GM12878 (cell line): ENCODE data around the gene EXOC8. TPM values are rescaled to one million over a fixed set of nuclear protein-coding genes. Genes with fewer than 3 reads are reported as not detected.
A peak's percentile ranks its signal among the peaks of the same experiment; 100 is the strongest.

ENCODE experiments used
- ATAC-seq: fragments of 200-7000 bp; cut with Tn5 transposase; 3 replicates; pipeline ENCODE4 v1.9.1; 2020; ENCODE audit warnings: mild to moderate bottlenecking, moderate library complexity
- BruUV-seq: library from RNA; stranded (reverse); fragments of 400-500 nt; replicated peaks from 2 replicates; lab custom pipeline; 2021; lab: Mats Ljungman, UMichigan
- CTCF ChIA-PET: fragments of 300-600 bp; sonication (Branson Sonifier 250); formaldehyde crosslinking; extraction: SDS; loops from one replicate; lab custom pipeline; 2021; ENCODE audit warnings: inconsistent platforms; lab: Yijun Ruan, JAX
- POLR2A ChIA-PET: fragments of 350-600 bp; formaldehyde crosslinking; extraction: SDS; loops from one replicate; lab custom pipeline; 2021; ENCODE audit warnings: inconsistent platforms; lab: Charles Lee
- RAD21 ChIA-PET: fragments of 300-600 bp; sonication (Branson Sonifier 250); formaldehyde crosslinking; loops from one replicate; lab custom pipeline; 2023; ENCODE audit warnings: antibody characterized with exemption; ENCODE audit not compliant: unreplicated experiment; lab: Charles Lee
- SMC1A ChIA-PET: fragments of 300-600 bp; sonication (Branson Sonifier 250); formaldehyde crosslinking; loops from one replicate; lab custom pipeline; 2023; ENCODE audit not compliant: unreplicated experiment, uncharacterized antibody; lab: Charles Lee
- DNase-seq: peaks from one replicate; pipeline ENCODE4 v3.0.0-alpha.2; 2011; ENCODE audit warnings: low read depth, low spot score
- FAIRE-seq: peaks from 3 replicates; lab custom pipeline; 2011; peaks lifted over from hg19 to GRCh38; lab: Jason Lieb, UNC
- H2AFZ ChIP-seq: 2 replicates; pipeline ENCODE4 v1.6.0; 2011; ENCODE audit warnings: low read depth, low read length, control low read depth; ENCODE audit not compliant: control insufficient read depth
- H3K27ac ChIP-seq: 2 replicates; pipeline ENCODE4 v1.5.1; 2011; ENCODE audit warnings: control low read depth; ENCODE audit not compliant: control insufficient read depth, insufficient read depth
- H3K27me3 ChIP-seq, 2 experiments: replicated peaks in 1 of 2; 2 replicates each; pipeline versions ENCODE4 v1.6.0 to v1.6.1; 2011; ENCODE audit warnings: low read length in 1 of 2; ENCODE audit not compliant: control insufficient read depth in 2 of 2, insufficient read depth in 2 of 2
- H3K36me3 ChIP-seq, 2 experiments: 2 replicates each; pipeline ENCODE4 v1.5.1; 2011; ENCODE audit warnings: low read length in 1 of 2; ENCODE audit not compliant: control insufficient read depth in 2 of 2, insufficient read depth in 2 of 2
- H3K4me1 ChIP-seq: 2 replicates; pipeline ENCODE4 v1.6.1; 2011; ENCODE audit warnings: mild to moderate bottlenecking, low read length, moderate library complexity, mixed read lengths; ENCODE audit not compliant: control insufficient read depth, insufficient read depth
- H3K4me2 ChIP-seq: 2 replicates; pipeline ENCODE4 v1.6.0; 2011; ENCODE audit warnings: control low read depth; ENCODE audit not compliant: control insufficient read depth, insufficient read depth
- H3K4me3 ChIP-seq: fragments of 200-600 bp; sonication (generic); 2 replicates; pipeline ENCODE4 v1.5.1; 2016
- H3K79me2 ChIP-seq: 2 replicates; pipeline ENCODE4 v1.6.0; 2011; ENCODE audit warnings: low read length; ENCODE audit not compliant: control insufficient read depth, insufficient read depth
- H3K9ac ChIP-seq: 2 replicates; pipeline ENCODE4 v1.8.0; 2011; ENCODE audit warnings: low read length, control low read depth, mixed read lengths; ENCODE audit not compliant: control insufficient read depth, insufficient read depth
- H3K9me3 ChIP-seq: replicated peaks from 3 replicates; pipeline ENCODE4 v1.5.1; 2011; ENCODE audit warnings: mild to moderate bottlenecking, low read length; ENCODE audit not compliant: control insufficient read depth, insufficient read depth
- H4K20me1 ChIP-seq: 2 replicates; pipeline ENCODE4 v1.6.0; 2011; ENCODE audit not compliant: control insufficient read depth, insufficient read depth
- CBX3 ChIP-seq: fragments of 200-600 bp; sonication (generic); IDR thresholded peaks from 2 replicates; pipeline ENCODE4 v1.6.1; 2016; ENCODE audit warnings: low read depth, borderline replicate concordance
- FOXK2 ChIP-seq: fragments of 450-650 bp; IDR thresholded peaks from 2 replicates; pipeline ENCODE4 v1.6.1; 2017; ENCODE audit warnings: mild to moderate bottlenecking, moderate library complexity
- FOXM1 ChIP-seq: IDR thresholded peaks from 2 replicates; pipeline ENCODE4 v1.6.1; 2012; ENCODE audit warnings: low read depth, mild to moderate bottlenecking, inconsistent platforms, low read length, moderate library complexity
- HDGF ChIP-seq: fragments of 450-650 bp; IDR thresholded peaks from 2 replicates; pipeline ENCODE4 v1.6.1; 2016; ENCODE audit warnings: antibody characterized with exemption
- JUND ChIP-seq: IDR thresholded peaks from 2 replicates; pipeline ENCODE4 v1.6.1; 2012; ENCODE audit warnings: low read depth, mild to moderate bottlenecking, low read length, improper control_type of control experiment, moderate library complexity
- KDM1A ChIP-seq: fragments of 200-600 bp; sonication (generic); IDR thresholded peaks from 2 replicates; pipeline ENCODE4 v1.6.1; 2016; ENCODE audit warnings: borderline replicate concordance
- MYB ChIP-seq: fragments of 150-350 bp; IDR thresholded peaks from 2 replicates; pipeline ENCODE4 v1.6.1; 2014; ENCODE audit warnings: mild to moderate bottlenecking, low read depth, low read length, borderline replicate concordance
- NFIC ChIP-seq: IDR thresholded peaks from 2 replicates; pipeline ENCODE4 v1.6.1; 2012; ENCODE audit warnings: low read depth, mild to moderate bottlenecking, inconsistent platforms, low read length, moderate library complexity
- NR2C2 ChIP-seq: IDR thresholded peaks from 2 replicates; pipeline ENCODE4 v1.6.1; 2011; ENCODE audit warnings: borderline replicate concordance, low read depth; ENCODE audit not compliant: control insufficient read depth, insufficient read length
- NRF1 ChIP-seq: conservative IDR thresholded peaks from 2 replicates; pipeline ENCODE4 v1.6.1; 2011; ENCODE audit warnings: mild to moderate bottlenecking, low read depth, low read length, improper control_type of control experiment
- PKNOX1 ChIP-seq: fragments of 450-650 bp; IDR thresholded peaks from 2 replicates; pipeline ENCODE4 v1.6.1; 2016; ENCODE audit warnings: mild to moderate bottlenecking
- RFX5 ChIP-seq: IDR thresholded peaks from 2 replicates; pipeline ENCODE4 v1.6.1; 2011; ENCODE audit warnings: low read depth, low read length, improper control_type of control experiment
- TAF1 ChIP-seq: IDR thresholded peaks from 2 replicates; pipeline ENCODE4 v1.6.1; 2011; ENCODE audit warnings: mild to moderate bottlenecking, low read depth, low read length, borderline replicate concordance
- YBX1 ChIP-seq: fragments of 450-650 bp; IDR thresholded peaks from 2 replicates; pipeline ENCODE4 v1.6.1; 2016; ENCODE audit warnings: antibody characterized with exemption
- ZNF687 ChIP-seq: fragments of 450-650 bp; IDR thresholded peaks from 2 replicates; pipeline ENCODE4 v1.6.1; 2017; ENCODE audit warnings: mild to moderate bottlenecking, moderate library complexity
- WGBS: methylation state at CpG from one replicate; pipeline ENCODE4 v1.1.6; 2016; ENCODE audit warnings: low lambda C conversion rate; ENCODE audit not compliant: insufficient replicate concordance, insufficient coverage; ENCODE audit errors: missing lambda C conversion rate; 5-methylcytosine and 5-hydroxymethylcytosine counted together
- in situ Hi-C: fragments of 300-500 bp; cut with MboI; formaldehyde crosslinking; loops from 9 replicates; pipeline ENCODE4 v1.14.3; 2018; ENCODE audit warnings: mixed read lengths
- intact Hi-C: fragments of 100-400 bp; cut with micrococcal nuclease; formaldehyde crosslinking; loops from one replicate; pipeline ENCODE4 v1.14.2; 2022; ENCODE audit not compliant: unreplicated experiment
- polyA plus RNA-seq, 11 experiments: library from polyadenylated mRNA; depleted of rRNA in 4 of 11; unstranded in 6 of 11; stranded (reverse) in 5 of 11; fragments of >200 nt; fragmentation: Nextera tagmentation in 4 of 11; fragmentation: Illumina TruSeq in 1 of 11; extraction: Ambion mirVana in 4 of 11; extraction: Trizol in 1 of 11; gene quantifications; 1 replicate in 1 of 11; 2 replicates in 10 of 11; pipeline versions ENCODE4 v1.2.1 to v1.2.3, GENCODE V29; 2011 to 2016; ENCODE audit warnings: inconsistent platforms in 2 of 11, missing spikeins in 2 of 11, low read depth in 1 of 11
- total RNA-seq, 4 experiments: library from RNA; depleted of rRNA in 3 of 4; stranded (reverse); fragments of >200 nt in 3 of 4; fragmentation: Illumina TruSeq in 1 of 4; extraction: Trizol in 1 of 4; gene quantifications; 2 replicates each; pipeline versions ENCODE4 v1.2.1 to v1.2.3, GENCODE V29; 2013 to 2021

EXOC8 gene
- total and polyA plus RNA-seq, 10 of the 15 experiments (the other 5 are each of a cell fraction or from before 2014, with no cell fraction given): 2.0 to 11.3 (median 6.3) TPM

GRCh38 chr1:231335663-231336602 is 1.7 kb downstream of the EXOC8 start:
- ATAC-seq (no peak), DNase-seq (no peak), FAIRE-seq (no peak)
- ChIA-PET RAD21 (interaction anchor here (1.5 kb wide), 1 partner anchor 10 kb away, joined by 4 read pairs; no protein-coding TSS in a partner anchor), POLR2A (interaction anchor here (1.5 kb wide), 1 partner anchor 85 kb away, joined by 3 read pairs; no protein-coding TSS in a partner anchor), CTCF (interaction anchor here (0.6 to 4.1 kb wide), 8 partner anchors 14 to 1144 kb away, joined by 3 to 28 read pairs (median 4); no protein-coding TSS in a partner anchor), SMC1A (interaction anchor here (0.8 to 3.1 kb wide), 5 partner anchors 12 to 122 kb away, joined by 4 to 10 read pairs (median 5); no protein-coding TSS in a partner anchor)
- in situ Hi-C loops (no loop called here), intact Hi-C loops (loop anchor here (5.0 kb wide), 1 partner anchor 94 kb away; the partner anchor contains the start of gene GNPAT)
- H3K9ac ChIP-seq: peak overlapping the region; percentile 52; the same call in 1 of the 2 replicates
- 88% methylated on average over 21 of the region's 21 CpGs for WGBS
- H3K4me1 ChIP-seq: peaks cover 8% of the 10 kb centered on the region
- no TSS peak for BruUV-seq
- H3K79me2 ChIP-seq: peaks cover 67% of the 10 kb centered on the region
- H3K36me3 ChIP-seq: no peaks in the 10 kb centered on the region
- peak overlapping the region; percentile 91 for H3K4me3 ChIP-seq
- H4K20me1 ChIP-seq: no peaks in the 10 kb centered on the region; the same call in 1 of the 2 replicates
- H3K27me3 ChIP-seq: no peaks in the 10 kb centered on the region
- peak overlapping the region; percentile 93 for H3K4me2 ChIP-seq
- no peak overlapping the region for H3K27ac ChIP-seq
- H3K9me3 ChIP-seq: no peaks in the 10 kb centered on the region
- H2AFZ ChIP-seq: no peak overlapping the region
- TF ChIP-seq PKNOX1 (no peak), NRF1 (no peak), NR2C2 (no peak), MYB (no peak), CBX3 (no peak), JUND (no peak), NFIC (no peak), KDM1A (no peak), TAF1 (no peak), ZNF687 (no peak), FOXK2 (no peak), HDGF (no peak), FOXM1 (no peak), YBX1 (no peak), RFX5 (no peak)
